ENCODE measurements around the gene PRAMEF20. TPM values are rescaled to one million over a fixed set of nuclear protein-coding genes. Genes with fewer than 3 reads are reported as not detected.
"Not testable (repeated sequence)": the region's sequence is repeated elsewhere in the genome, so short reads cannot be mapped to it uniquely, and the experiment has no call there.

The PRAMEF20 gene
- total RNA-seq, 6 donors from 2014 or later = not detected

- no peaks in the 10 kb centered on the region for H3K36me3 ChIP-seq
- H3K9me3 ChIP-seq = peaks cover 0 to 4% (median 0%) of the 10 kb centered on the region in 4 donors
- no peak for ATAC-seq (ENCODE audit: low FRiP score in 2 of 2)
- H3K27me3 ChIP-seq = no peaks in the 10 kb centered on the region
- TF ChIP-seq CTCF (IDR thresholded peaks at IDR 0.05) (no peak), EP300 (IDR thresholded peaks at IDR 0.05) (no peak), POLR2A (IDR thresholded peaks at IDR 0.05) (no peak), POLR2AphosphoS5 (IDR thresholded peaks at IDR 0.05) (no peak)
- DNase-seq = no peak
- no peak overlapping the region for H3K27ac ChIP-seq
- no peaks in the 10 kb centered on the region for H3K4me1 ChIP-seq
- 53 to 79% methylated on average over 4 of the region's 4 CpGs for WGBS, 2 donors
- H3K4me3 ChIP-seq = no peak overlapping the region
These were observed 2.4 kb upstream of the PRAMEF20 start for GRCh38 chr1:13407811-13408210.

- no peak overlapping the region for H3K27ac ChIP-seq
- no peaks in the 10 kb centered on the region for H3K9me3 ChIP-seq
- DNase-seq (peak in 1 of 2 donors; percentile 64), ATAC-seq (ENCODE audit: low FRiP score in 2 of 2) (peak in 1 of 2 donors; percentile 26)
- 98% methylated on average over 13 of the region's 13 CpGs; no CpG with 5 or more reads in 1 of the 2 donors for WGBS, 2 donors
- TF ChIP-seq POLR2AphosphoS5 (IDR thresholded peaks at IDR 0.05) (no peak), CTCF (IDR thresholded peaks at IDR 0.05) (no peak), EP300 (IDR thresholded peaks at IDR 0.05) (no peak), POLR2A (IDR thresholded peaks at IDR 0.05) (no peak)
- H3K4me3 ChIP-seq = no peak overlapping the region
- no peaks in the 10 kb centered on the region for H3K4me1 ChIP-seq
- H3K36me3 ChIP-seq = no peaks in the 10 kb centered on the region
- H3K27me3 ChIP-seq = no peaks in the 10 kb centered on the region
These were observed 20.2 kb downstream of the PRAMEF20 start for GRCh38 chr1:13430495-13430894.

GRCh38 chr1:13432251-13432650 is 22.0 kb downstream of the PRAMEF20 start:
- no peak for TF ChIP-seq POLR2A (IDR thresholded peaks at IDR 0.05)
- no peak for TF ChIP-seq EP300 (IDR thresholded peaks at IDR 0.05)
- no peak for TF ChIP-seq CTCF (IDR thresholded peaks at IDR 0.05)
- no peak for TF ChIP-seq POLR2AphosphoS5 (IDR thresholded peaks at IDR 0.05)
- ATAC-seq (ENCODE audit: low FRiP score in 2 of 2) (no peak), DNase-seq (no peak)
- Histone ChIP-seq H3K4me1 (no peaks in the 10 kb centered on the region), H3K27ac (no peak overlapping the region), H3K9me3 (no peaks in the 10 kb centered on the region), H3K27me3 (no peaks in the 10 kb centered on the region), H3K36me3 (no peaks in the 10 kb centered on the region), H3K4me3 (no peak overlapping the region)
- WGBS, 2 donors = 72 to 81% methylated on average over 3 of the region's 3 CpGs

DNA sequence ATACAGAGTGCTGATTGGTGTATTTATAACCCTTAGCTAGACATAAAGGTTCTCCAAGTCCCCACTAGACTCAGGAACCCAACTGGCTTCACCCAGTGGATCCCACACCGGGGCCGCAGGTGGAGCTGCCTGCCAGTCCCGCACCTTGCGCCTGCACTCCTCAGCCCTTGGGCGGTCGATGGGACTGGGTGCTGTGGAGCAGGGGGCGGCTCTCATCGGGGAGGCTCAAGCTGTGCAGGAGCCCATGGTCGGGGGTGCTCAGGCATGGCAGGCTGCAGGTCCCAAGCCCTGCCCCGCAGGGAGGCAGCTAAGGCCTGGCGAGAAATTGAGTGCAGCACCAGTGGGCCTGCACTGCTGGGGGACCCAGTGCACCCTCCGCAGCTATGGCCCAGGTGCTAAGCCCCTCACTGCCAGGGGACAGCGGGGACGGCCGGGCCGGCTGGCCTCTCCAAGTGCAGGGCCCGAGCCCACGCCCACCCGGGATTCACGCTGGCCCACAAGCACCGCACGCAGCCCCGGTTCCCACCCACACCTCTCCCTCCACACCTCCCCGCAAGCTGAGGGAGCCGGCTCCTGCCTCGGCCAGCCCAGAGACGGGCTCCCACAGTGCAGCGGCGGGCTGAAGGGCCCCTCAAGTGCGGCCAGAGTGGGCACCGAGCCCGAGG is 23.6 kb downstream of the PRAMEF20 start:
- not testable (repeated sequence) for H3K27me3 ChIP-seq, H3K4me3 ChIP-seq, H3K4me1 ChIP-seq, H3K27ac ChIP-seq, H3K36me3 ChIP-seq, H3K9me3 ChIP-seq
- ATAC-seq (ENCODE audit: low FRiP score in 2 of 2) = peak in 1 of 2 donors; percentile 17
- peak in 1 of 2 donors; percentile 77 for DNase-seq
- 94% methylated on average over 16 to 28 of the region's 32 CpGs for WGBS, 2 donors

DNA sequence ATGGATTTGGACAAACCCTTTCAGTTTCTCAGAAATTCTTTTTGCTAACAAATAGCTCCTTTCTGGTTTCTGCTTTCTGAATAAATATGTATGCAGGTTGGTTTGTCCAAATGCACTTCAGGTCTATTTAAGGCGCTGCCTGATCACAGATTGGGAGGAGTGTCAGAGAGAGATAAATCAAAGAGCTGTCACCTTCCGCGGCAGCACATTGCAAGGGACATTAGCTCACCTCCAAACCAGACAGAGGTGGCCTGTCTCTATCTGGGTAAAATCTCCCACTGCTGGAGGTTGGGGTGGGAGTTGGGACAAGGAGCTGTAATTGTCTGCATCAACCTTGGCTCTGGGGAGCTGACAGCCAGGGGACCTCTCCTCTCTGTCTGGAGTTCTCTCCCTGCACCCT is 25.2 kb downstream of the PRAMEF20 start:
- TF ChIP-seq POLR2AphosphoS5 (IDR thresholded peaks at IDR 0.05) (no peak), EP300 (IDR thresholded peaks at IDR 0.05) (no peak), POLR2A (IDR thresholded peaks at IDR 0.05) (no peak), CTCF (IDR thresholded peaks at IDR 0.05) (no peak)
- Histone ChIP-seq H3K4me3 (no peak overlapping the region), H3K36me3 (no peaks in the 10 kb centered on the region), H3K27ac (no peak overlapping the region), H3K9me3 (no peaks in the 10 kb centered on the region), H3K4me1 (no peaks in the 10 kb centered on the region), H3K27me3 (no peaks in the 10 kb centered on the region)
- no peak for DNase-seq
- 69 to 79% methylated on average over 3 of the region's 3 CpGs for WGBS, 2 donors
- ATAC-seq (ENCODE audit: low FRiP score in 2 of 2) = no peak

- WGBS, 2 donors = 92 to 95% methylated on average over 10 to 40 of the region's 49 CpGs
- not testable (repeated sequence) for H3K27me3 ChIP-seq; H3K4me1 ChIP-seq; H3K4me3 ChIP-seq; H3K9me3 ChIP-seq; ATAC-seq (ENCODE audit: low FRiP score in 2 of 2); H3K27ac ChIP-seq; H3K36me3 ChIP-seq
- DNase-seq = peak in 1 of 2 donors; percentile 78
These were observed 29.0 kb downstream of the PRAMEF20 start for GRCh38 chr1:13439104-13439783.
